Measurements from ENCODE around the gene RAB25. TPM values are rescaled to one million over a fixed set of nuclear protein-coding genes. Genes with fewer than 3 reads are reported as not detected.

Gene RAB25
- total and polyA plus RNA-seq, 11 donors: 0.38 TPM; not detected in 10

- WGBS, 4 donors: 72 to 75% (median 73%) methylated on average over 10 of the region's 10 CpGs
These were observed 51.5 kb downstream of the RAB25 start for GRCh38 chr1:156112276-156113137.

DNA sequence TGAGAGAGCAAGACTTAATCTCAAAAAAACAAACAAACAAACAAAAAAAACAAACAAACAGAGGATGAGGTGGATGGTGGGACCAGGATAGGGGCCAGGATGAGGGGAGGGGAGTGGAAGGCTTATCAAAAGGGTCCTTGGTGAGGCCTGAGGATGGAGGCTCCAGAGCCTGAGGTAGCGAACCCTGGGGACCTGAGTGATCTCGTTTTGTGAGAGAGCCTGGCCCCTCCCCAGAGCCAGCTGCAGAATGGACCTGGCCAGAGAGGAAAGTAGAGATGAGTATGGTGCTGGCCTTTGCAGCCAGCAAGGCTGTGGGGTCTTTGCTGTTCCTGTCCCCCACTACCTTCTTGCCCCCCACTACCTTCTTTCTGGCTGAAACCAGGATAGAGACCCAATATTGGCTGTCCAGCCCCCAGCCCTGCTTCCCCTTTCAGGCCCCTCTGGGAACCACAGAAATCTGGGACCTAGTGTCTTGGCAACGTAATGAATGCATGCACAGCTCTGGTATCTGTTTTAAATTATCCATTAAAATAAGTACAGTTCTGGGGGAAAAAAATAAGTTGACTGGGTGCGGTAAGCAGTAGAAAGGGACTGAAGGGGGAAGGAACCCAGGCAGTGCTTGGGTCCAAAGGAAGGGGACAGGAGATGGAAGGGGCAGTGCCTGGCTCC lies 52.5 kb downstream of the RAB25 start:
- no peak for ATAC-seq
- H3K4me1 ChIP-seq: peaks cover 8 to 39% (median 26%) of the 10 kb centered on the region in 12 donors
- TF ChIP-seq, protein P1, sequence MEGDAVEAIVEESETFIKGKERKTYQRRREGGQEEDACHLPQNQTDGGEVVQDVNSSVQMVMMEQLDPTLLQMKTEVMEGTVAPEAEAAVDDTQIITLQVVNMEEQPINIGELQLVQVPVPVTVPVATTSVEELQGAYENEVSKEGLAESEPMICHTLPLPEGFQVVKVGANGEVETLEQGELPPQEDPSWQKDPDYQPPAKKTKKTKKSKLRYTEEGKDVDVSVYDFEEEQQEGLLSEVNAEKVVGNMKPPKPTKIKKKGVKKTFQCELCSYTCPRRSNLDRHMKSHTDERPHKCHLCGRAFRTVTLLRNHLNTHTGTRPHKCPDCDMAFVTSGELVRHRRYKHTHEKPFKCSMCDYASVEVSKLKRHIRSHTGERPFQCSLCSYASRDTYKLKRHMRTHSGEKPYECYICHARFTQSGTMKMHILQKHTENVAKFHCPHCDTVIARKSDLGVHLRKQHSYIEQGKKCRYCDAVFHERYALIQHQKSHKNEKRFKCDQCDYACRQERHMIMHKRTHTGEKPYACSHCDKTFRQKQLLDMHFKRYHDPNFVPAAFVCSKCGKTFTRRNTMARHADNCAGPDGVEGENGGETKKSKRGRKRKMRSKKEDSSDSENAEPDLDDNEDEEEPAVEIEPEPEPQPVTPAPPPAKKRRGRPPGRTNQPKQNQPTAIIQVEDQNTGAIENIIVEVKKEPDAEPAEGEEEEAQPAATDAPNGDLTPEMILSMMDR (IDR thresholded peaks at IDR 0.05): no peak
- TF ChIP-seq POLR2A (IDR thresholded peaks at IDR 0.05): no peak
- H3K27me3 ChIP-seq: no peaks in the 10 kb centered on the region
- no peak for DNase-seq
- H3K27ac ChIP-seq: peak overlapping the region in 11 of 12 donors; percentile 96 to 99 (median 98)
- WGBS, 4 donors: 51 to 63% (median 53%) methylated on average over 4 of the region's 4 CpGs
- H3K9me3 ChIP-seq: no peaks in the 10 kb centered on the region
- intact Hi-C loops (cut with DNase I): loop anchor here in 1 of 10 donors (10.0 kb wide), 1 partner anchor 551 kb away; no protein-coding TSS in a partner anchor
- H3K4me3 ChIP-seq: peak overlapping the region in 2 of 12 donors; percentile 91 to 100
- peaks cover 0 to 8% (median 0%) of the 10 kb centered on the region in 9 donors for H3K36me3 ChIP-seq

More at GRCh38 chr1:156112276-156113137, 51.5 kb downstream of the RAB25 start:
- no peak overlapping the region for H3K4me3 ChIP-seq
- DNase-seq (no peak), ATAC-seq (no peak)
- intact Hi-C loops (cut with DNase I): loop anchor here in 1 of 10 donors (10.0 kb wide), 1 partner anchor 552 kb away; no protein-coding TSS in a partner anchor
- no peaks in the 10 kb centered on the region for H3K9me3 ChIP-seq
- H3K27me3 ChIP-seq: no peaks in the 10 kb centered on the region
- TF ChIP-seq, protein P1 (IDR thresholded peaks at IDR 0.05): no peak
- no peak for TF ChIP-seq POLR2A (IDR thresholded peaks at IDR 0.05)
- H3K4me1 ChIP-seq: peaks cover 5 to 38% (median 19%) of the 10 kb centered on the region in 12 donors
- peaks cover 0 to 6% (median 0%) of the 10 kb centered on the region in 9 donors for H3K36me3 ChIP-seq
- H3K27ac ChIP-seq: peak overlapping the region in 8 of 12 donors; percentile 8 to 98 (median 24)

DNA sequence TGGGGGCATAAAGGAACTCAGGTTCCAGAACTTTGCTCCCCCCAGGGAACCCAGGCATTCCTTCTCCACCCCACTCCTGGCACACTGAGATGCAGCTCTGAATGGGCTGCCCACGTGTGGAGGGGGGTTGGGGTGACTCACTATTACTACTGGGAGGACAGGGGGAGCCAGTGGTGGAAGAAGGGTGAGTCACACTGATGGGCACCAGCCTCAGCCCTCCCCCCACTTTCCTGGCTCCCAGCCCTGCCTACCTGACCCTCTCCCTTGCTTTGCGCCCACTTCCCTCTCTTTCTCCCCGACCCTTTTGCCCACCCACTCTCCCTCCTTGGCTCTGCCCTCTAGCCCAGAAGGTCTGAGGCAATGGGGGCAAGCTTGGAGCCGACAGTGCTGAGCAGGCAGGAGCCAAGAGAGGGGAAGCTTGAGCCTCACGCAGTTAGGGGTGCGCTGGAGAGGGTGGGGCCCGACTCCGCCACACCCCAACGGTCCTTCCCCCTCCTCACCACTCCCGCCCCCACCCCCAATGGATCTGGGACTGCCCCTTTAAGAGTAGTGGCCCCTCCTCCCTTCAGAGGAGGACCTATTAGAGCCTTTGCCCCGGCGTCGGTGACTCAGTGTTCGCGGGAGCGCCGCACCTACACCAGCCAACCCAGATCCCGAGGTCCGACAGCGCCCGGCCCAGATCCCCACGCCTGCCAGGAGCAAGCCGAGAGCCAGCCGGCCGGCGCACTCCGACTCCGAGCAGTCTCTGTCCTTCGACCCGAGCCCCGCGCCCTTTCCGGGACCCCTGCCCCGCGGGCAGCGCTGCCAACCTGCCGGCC lies 53.4 kb downstream of the RAB25 start, which contains the start of gene LMNA:
Gene LMNA (plus strand): TSS at position 611 of the 818 bp plus-strand sequence. CDS start 208 bp downstream, outside the sequence.
- Histone ChIP-seq H3K27me3 (no peaks in the 10 kb centered on the region), H3K4me3 (peak within 1 kb of the TSS; percentile 78 to 100 (median 91)), H3K27ac (peak within 1 kb of the TSS; percentile 81 to 99 (median 98)), H3K36me3 (peaks cover 0 to 16% (median 0%) of the 10 kb centered on the region in 9 donors), H3K9me3 (no peaks in the 10 kb centered on the region), H3K4me1 (peaks cover 11 to 48% (median 35%) of the 10 kb centered on the region in 12 donors)
- intact Hi-C loops (cut with DNase I): loop anchor here in 1 of 10 donors (10.0 kb wide), 1 partner anchor 550 kb away; no protein-coding TSS in a partner anchor
- 2 to 8% (median 3%) methylated on average over 10 to 37 of the region's 37 CpGs for WGBS, 4 donors
- DNase-seq (peak; percentile 91 to 94 (median 93)), ATAC-seq (peak; percentile 75 to 90 (median 85))
- peak; percentile 90 to 99 for TF ChIP-seq POLR2A (IDR thresholded peaks at IDR 0.05)
- TF ChIP-seq, protein P1 (IDR thresholded peaks at IDR 0.05): no peak

All from heart left ventricle (tissue), 16 donors.